Measurements from ENCODE around the gene ACBD6. TPM values are rescaled to one million over a fixed set of nuclear protein-coding genes. Genes with fewer than 3 reads are reported as not detected.

ACBD6 gene
- total RNA-seq, 1 experiment from 2014 or later = 73.6 TPM

GRCh38 chr1:180260541-180260940 is 241.8 kb downstream of the ACBD6 start:
- no TSS peak for BruUV-seq (replicated peaks)
- no peak for TF ChIP-seq CTCF (IDR thresholded peaks at IDR 0.05; ENCODE audit: unreplicated experiment)
- no peak overlapping the region for H3K4me3 Mint-ChIP-seq (ENCODE audit: low read depth, unreplicated experiment)
- no peaks in the 10 kb centered on the region for H3K9me3 Mint-ChIP-seq (ENCODE audit: low read depth, unreplicated experiment)
- no peak for DNase-seq
- intact Hi-C loops (cut with micrococcal nuclease; ENCODE audit: unreplicated experiment) = no loop called here
- peaks cover 75% of the 10 kb centered on the region for H3K27me3 Mint-ChIP-seq (ENCODE audit: unreplicated experiment)
- CTCF ChIA-PET = interaction anchor here (1.5 kb wide), 1 partner anchor 10 kb away, joined by 4 read pairs; no protein-coding TSS in a partner anchor
- H3K36me3 Mint-ChIP-seq (ENCODE audit: insufficient read depth, unreplicated experiment) = peaks cover 8% of the 10 kb centered on the region
- no peaks in the 10 kb centered on the region for H3K4me1 Mint-ChIP-seq (ENCODE audit: low read depth, unreplicated experiment)
- no peak overlapping the region for H3K27ac Mint-ChIP-seq (ENCODE audit: unreplicated experiment)

- CTCF ChIA-PET = interaction anchor here (0.6 kb wide), 1 partner anchor 11 kb away, joined by 3 read pairs; no protein-coding TSS in a partner anchor
- Mint-ChIP-seq H3K9me3 (ENCODE audit: low read depth, unreplicated experiment) (no peaks in the 10 kb centered on the region), H3K4me1 (ENCODE audit: low read depth, unreplicated experiment) (no peaks in the 10 kb centered on the region), H3K4me3 (ENCODE audit: low read depth, unreplicated experiment) (no peak overlapping the region), H3K27me3 (ENCODE audit: unreplicated experiment) (peaks cover 70% of the 10 kb centered on the region), H3K27ac (ENCODE audit: unreplicated experiment) (no peak overlapping the region), H3K36me3 (ENCODE audit: insufficient read depth, unreplicated experiment) (peaks cover 8% of the 10 kb centered on the region)
- DNase-seq = no peak
- no TSS peak for BruUV-seq (replicated peaks)
- no peak for TF ChIP-seq CTCF (IDR thresholded peaks at IDR 0.05; ENCODE audit: unreplicated experiment)
- intact Hi-C loops (cut with micrococcal nuclease; ENCODE audit: unreplicated experiment) = no loop called here
Observed at GRCh38 chr1:180259431-180260338, 242.7 kb downstream of the ACBD6 start.

- Mint-ChIP-seq H3K4me1 (ENCODE audit: low read depth, unreplicated experiment) (no peaks in the 10 kb centered on the region), H3K4me3 (ENCODE audit: low read depth, unreplicated experiment) (no peak overlapping the region), H3K27me3 (ENCODE audit: unreplicated experiment) (peaks cover 63% of the 10 kb centered on the region), H3K36me3 (ENCODE audit: insufficient read depth, unreplicated experiment) (peaks cover 8% of the 10 kb centered on the region), H3K9me3 (ENCODE audit: low read depth, unreplicated experiment) (no peaks in the 10 kb centered on the region), H3K27ac (ENCODE audit: unreplicated experiment) (no peak overlapping the region)
- BruUV-seq (replicated peaks) = no TSS peak
- CTCF ChIA-PET = no interaction called here
- DNase-seq = no peak
- TF ChIP-seq CTCF (IDR thresholded peaks at IDR 0.05; ENCODE audit: unreplicated experiment) = no peak
- intact Hi-C loops (cut with micrococcal nuclease; ENCODE audit: unreplicated experiment) = no loop called here
Observed at GRCh38 chr1:180258935-180259334, 243.4 kb downstream of the ACBD6 start.

- Mint-ChIP-seq H3K27me3 (ENCODE audit: unreplicated experiment) (peaks cover 59% of the 10 kb centered on the region), H3K27ac (ENCODE audit: unreplicated experiment) (peak overlapping the region; percentile 22), H3K9me3 (ENCODE audit: low read depth, unreplicated experiment) (no peaks in the 10 kb centered on the region), H3K4me3 (ENCODE audit: low read depth, unreplicated experiment) (no peak overlapping the region), H3K36me3 (ENCODE audit: insufficient read depth, unreplicated experiment) (peaks cover 8% of the 10 kb centered on the region), H3K4me1 (ENCODE audit: low read depth, unreplicated experiment) (no peaks in the 10 kb centered on the region)
- CTCF ChIA-PET = no interaction called here
- TF ChIP-seq CTCF (IDR thresholded peaks at IDR 0.05; ENCODE audit: unreplicated experiment) = no peak
- no peak for DNase-seq
- no TSS peak for BruUV-seq (replicated peaks)
- intact Hi-C loops (cut with micrococcal nuclease; ENCODE audit: unreplicated experiment) = no loop called here
Observed at GRCh38 chr1:180258290-180258689, 244.1 kb downstream of the ACBD6 start.
